Hematopoietic multipotent progenitor cell treated with erythropoietin and hydrocortisone succinate and interleukin-3 and kit ligand, for 17 days (in vitro differentiated cells): ENCODE results near the gene SYTL1.
A peak's percentile ranks its signal among the peaks of the same experiment; 100 is the strongest.

ENCODE experiments used
- DNase-seq: peaks from one replicate; pipeline ENCODE4 v3.0.0-alpha.2; 2015; ENCODE audit warnings: low spot score

SYTL1 gene

GRCh38 chr1:27341525-27342252 is at the start of gene SYTL1:
SYTL1 (plus strand) TSS chr1:27342022; CDS start chr1:27345335, 3,313 bp downstream.
- DNase-seq, result no peak

- no peak for DNase-seq
Observed at GRCh38 chr1:27292106-27292505, 49.7 kb upstream of the SYTL1 start.

- no peak for DNase-seq
Observed at GRCh38 chr1:27293915-27294314, 47.9 kb upstream of the SYTL1 start.

GRCh38 chr1:27296773-27297291 is 45.0 kb upstream of the SYTL1 start:
- peak; percentile 75 for DNase-seq

- no peak for DNase-seq
Observed at GRCh38 chr1:27297903-27298302, 43.9 kb upstream of the SYTL1 start.

GRCh38 chr1:27298632-27299384 is 43.0 kb upstream of the SYTL1 start:
- DNase-seq, result no peak

GRCh38 chr1:27299385-27300271 is 42.2 kb upstream of the SYTL1 start:
- DNase-seq, result no peak

GRCh38 chr1:27300341-27301051 is 41.3 kb upstream of the SYTL1 start:
- peak; percentile 90 for DNase-seq

- DNase-seq, result no peak
Observed at GRCh38 chr1:27301052-27301422, 40.8 kb upstream of the SYTL1 start.

- DNase-seq, result no peak
Observed at GRCh38 chr1:27301582-27302199, 40.1 kb upstream of the SYTL1 start.

GRCh38 chr1:27302612-27303011 is 39.2 kb upstream of the SYTL1 start:
- DNase-seq, result no peak

GRCh38 chr1:27303509-27303908 is 38.3 kb upstream of the SYTL1 start:
- no peak for DNase-seq

- no peak for DNase-seq
Observed at GRCh38 chr1:27306071-27306470, 35.8 kb upstream of the SYTL1 start.

- DNase-seq, result no peak
Observed at GRCh38 chr1:27306892-27307761, 34.7 kb upstream of the SYTL1 start.

- DNase-seq, result no peak
Observed at GRCh38 chr1:27307874-27308598, 33.8 kb upstream of the SYTL1 start.

GRCh38 chr1:27314169-27314568 is 27.7 kb upstream of the SYTL1 start:
- DNase-seq, result no peak

- no peak for DNase-seq
Observed at GRCh38 chr1:27314737-27315136, 27.1 kb upstream of the SYTL1 start.

- DNase-seq, result no peak
Observed at GRCh38 chr1:27316860-27317259, 25.0 kb upstream of the SYTL1 start.

- DNase-seq, result no peak
Observed at GRCh38 chr1:27318136-27318535, 23.7 kb upstream of the SYTL1 start.

GRCh38 chr1:27318596-27318995 is 23.2 kb upstream of the SYTL1 start:
- no peak for DNase-seq
